Measurements from ENCODE around the gene AP5B1. TPM values are rescaled to one million over a fixed set of nuclear protein-coding genes. Genes with fewer than 3 reads are reported as not detected.
A peak's percentile ranks its signal among the peaks of the same experiment; 100 is the strongest.

The AP5B1 gene
- total and polyA plus RNA-seq, 9 of the 15 experiments (the other 6 are each of a cell fraction or from before 2014, with no cell fraction given) = 0.51 to 24.2 (median 5.1) TPM

DNA sequence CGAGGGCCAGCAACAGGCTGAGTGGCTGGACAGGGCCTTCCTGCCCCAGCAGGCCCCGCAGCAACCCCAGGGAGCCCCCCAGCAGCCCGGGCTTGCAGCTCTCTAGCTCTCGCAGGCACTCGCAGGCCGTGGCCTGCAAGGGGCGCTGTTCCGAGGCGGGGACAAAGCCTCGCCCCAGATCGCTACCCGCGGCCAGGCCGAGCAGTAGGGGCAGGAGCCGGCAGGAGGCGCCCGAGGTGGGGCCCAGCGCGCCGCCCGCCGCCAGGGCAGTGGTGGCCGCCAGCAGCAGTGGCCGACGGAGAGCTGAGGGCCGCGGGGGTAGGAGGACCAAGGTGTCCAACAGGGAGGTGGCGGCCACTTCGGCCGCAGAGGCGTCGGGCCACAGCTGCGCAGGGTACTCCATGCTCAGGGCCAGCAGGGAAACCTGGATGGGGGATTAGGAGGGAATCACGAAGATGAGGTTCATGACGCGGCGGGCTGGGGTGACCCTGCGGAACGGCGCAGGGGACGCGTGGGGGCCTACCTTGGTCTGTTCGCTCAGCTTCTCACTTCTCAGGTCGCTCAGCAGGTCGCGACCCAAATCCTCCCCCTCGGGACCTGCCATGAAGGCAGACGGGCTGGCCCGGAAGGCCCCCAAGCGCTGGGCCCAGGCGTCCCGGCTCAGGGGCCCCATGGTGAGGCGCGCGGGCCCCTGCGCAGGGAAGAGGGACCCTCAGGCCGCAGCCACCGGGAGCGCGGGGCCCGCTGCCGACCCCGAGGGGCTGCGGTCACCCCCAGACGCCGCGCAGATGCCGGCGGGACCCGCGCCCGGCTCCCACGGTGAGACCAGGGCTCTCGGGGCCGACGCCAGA is 632 bp downstream of the AP5B1 start (continued):
- TF ChIP-seq, protein P1, sequence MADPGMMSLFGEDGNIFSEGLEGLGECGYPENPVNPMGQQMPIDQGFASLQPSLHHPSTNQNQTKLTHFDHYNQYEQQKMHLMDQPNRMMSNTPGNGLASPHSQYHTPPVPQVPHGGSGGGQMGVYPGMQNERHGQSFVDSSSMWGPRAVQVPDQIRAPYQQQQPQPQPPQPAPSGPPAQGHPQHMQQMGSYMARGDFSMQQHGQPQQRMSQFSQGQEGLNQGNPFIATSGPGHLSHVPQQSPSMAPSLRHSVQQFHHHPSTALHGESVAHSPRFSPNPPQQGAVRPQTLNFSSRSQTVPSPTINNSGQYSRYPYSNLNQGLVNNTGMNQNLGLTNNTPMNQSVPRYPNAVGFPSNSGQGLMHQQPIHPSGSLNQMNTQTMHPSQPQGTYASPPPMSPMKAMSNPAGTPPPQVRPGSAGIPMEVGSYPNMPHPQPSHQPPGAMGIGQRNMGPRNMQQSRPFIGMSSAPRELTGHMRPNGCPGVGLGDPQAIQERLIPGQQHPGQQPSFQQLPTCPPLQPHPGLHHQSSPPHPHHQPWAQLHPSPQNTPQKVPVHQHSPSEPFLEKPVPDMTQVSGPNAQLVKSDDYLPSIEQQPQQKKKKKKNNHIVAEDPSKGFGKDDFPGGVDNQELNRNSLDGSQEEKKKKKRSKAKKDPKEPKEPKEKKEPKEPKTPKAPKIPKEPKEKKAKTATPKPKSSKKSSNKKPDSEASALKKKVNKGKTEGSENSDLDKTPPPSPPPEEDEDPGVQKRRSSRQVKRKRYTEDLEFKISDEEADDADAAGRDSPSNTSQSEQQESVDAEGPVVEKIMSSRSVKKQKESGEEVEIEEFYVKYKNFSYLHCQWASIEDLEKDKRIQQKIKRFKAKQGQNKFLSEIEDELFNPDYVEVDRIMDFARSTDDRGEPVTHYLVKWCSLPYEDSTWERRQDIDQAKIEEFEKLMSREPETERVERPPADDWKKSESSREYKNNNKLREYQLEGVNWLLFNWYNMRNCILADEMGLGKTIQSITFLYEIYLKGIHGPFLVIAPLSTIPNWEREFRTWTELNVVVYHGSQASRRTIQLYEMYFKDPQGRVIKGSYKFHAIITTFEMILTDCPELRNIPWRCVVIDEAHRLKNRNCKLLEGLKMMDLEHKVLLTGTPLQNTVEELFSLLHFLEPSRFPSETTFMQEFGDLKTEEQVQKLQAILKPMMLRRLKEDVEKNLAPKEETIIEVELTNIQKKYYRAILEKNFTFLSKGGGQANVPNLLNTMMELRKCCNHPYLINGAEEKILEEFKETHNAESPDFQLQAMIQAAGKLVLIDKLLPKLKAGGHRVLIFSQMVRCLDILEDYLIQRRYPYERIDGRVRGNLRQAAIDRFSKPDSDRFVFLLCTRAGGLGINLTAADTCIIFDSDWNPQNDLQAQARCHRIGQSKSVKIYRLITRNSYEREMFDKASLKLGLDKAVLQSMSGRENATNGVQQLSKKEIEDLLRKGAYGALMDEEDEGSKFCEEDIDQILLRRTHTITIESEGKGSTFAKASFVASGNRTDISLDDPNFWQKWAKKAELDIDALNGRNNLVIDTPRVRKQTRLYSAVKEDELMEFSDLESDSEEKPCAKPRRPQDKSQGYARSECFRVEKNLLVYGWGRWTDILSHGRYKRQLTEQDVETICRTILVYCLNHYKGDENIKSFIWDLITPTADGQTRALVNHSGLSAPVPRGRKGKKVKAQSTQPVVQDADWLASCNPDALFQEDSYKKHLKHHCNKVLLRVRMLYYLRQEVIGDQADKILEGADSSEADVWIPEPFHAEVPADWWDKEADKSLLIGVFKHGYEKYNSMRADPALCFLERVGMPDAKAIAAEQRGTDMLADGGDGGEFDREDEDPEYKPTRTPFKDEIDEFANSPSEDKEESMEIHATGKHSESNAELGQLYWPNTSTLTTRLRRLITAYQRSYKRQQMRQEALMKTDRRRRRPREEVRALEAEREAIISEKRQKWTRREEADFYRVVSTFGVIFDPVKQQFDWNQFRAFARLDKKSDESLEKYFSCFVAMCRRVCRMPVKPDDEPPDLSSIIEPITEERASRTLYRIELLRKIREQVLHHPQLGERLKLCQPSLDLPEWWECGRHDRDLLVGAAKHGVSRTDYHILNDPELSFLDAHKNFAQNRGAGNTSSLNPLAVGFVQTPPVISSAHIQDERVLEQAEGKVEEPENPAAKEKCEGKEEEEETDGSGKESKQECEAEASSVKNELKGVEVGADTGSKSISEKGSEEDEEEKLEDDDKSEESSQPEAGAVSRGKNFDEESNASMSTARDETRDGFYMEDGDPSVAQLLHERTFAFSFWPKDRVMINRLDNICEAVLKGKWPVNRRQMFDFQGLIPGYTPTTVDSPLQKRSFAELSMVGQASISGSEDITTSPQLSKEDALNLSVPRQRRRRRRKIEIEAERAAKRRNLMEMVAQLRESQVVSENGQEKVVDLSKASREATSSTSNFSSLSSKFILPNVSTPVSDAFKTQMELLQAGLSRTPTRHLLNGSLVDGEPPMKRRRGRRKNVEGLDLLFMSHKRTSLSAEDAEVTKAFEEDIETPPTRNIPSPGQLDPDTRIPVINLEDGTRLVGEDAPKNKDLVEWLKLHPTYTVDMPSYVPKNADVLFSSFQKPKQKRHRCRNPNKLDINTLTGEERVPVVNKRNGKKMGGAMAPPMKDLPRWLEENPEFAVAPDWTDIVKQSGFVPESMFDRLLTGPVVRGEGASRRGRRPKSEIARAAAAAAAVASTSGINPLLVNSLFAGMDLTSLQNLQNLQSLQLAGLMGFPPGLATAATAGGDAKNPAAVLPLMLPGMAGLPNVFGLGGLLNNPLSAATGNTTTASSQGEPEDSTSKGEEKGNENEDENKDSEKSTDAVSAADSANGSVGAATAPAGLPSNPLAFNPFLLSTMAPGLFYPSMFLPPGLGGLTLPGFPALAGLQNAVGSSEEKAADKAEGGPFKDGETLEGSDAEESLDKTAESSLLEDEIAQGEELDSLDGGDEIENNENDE (IDR thresholded peaks at IDR 0.05; ENCODE audit: low read depth, low read length) = no peak
- TF ChIP-seq ZNF133 (CRISPR knock-in tag; IDR thresholded peaks at IDR 0.05) (no peak), ZFX (CRISPR knock-in tag; IDR thresholded peaks at IDR 0.05) (peak; percentile 98), ZBTB2 (IDR thresholded peaks at IDR 0.05) (0 out of 2 replicates have a peak, but pooled peaks have one; percentile 27), HDAC1 (IDR thresholded peaks at IDR 0.05) (peak in 1 of 2 experiments; percentile 57; a peak in 1 of 4 replicates), ZNF395 (CRISPR knock-in tag; IDR thresholded peaks at IDR 0.05) (no peak), ETS2 (tag; IDR thresholded peaks at IDR 0.05; ENCODE audit: borderline replicate concordance, poor library complexity, severe bottlenecking) (no peak), MBD2 (IDR thresholded peaks at IDR 0.05; ENCODE audit: borderline replicate concordance, low read depth) (no peak), TRIM28 (IDR thresholded peaks at IDR 0.05) (no peak), ZNF696 (CRISPR knock-in tag; conservative IDR thresholded peaks at IDR 0.05) (no peak), KLF6 (CRISPR knock-in tag; IDR thresholded peaks at IDR 0.05; ENCODE audit: borderline replicate concordance) (no peak)
- TF ChIP-seq, protein P2, sequence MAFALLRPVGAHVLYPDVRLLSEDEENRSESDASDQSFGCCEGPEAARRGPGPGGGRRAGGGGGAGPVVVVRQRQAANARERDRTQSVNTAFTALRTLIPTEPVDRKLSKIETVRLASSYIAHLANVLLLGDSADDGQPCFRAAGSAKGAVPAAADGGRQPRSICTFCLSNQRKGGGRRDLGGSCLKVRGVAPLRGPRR (CRISPR knock-in tag; IDR thresholded peaks at IDR 0.05) = no peak
